ENCODE data around the gene TNK1.
A peak's percentile ranks its signal among the peaks of the same experiment; 100 is the strongest.

TNK1 gene

DNA sequence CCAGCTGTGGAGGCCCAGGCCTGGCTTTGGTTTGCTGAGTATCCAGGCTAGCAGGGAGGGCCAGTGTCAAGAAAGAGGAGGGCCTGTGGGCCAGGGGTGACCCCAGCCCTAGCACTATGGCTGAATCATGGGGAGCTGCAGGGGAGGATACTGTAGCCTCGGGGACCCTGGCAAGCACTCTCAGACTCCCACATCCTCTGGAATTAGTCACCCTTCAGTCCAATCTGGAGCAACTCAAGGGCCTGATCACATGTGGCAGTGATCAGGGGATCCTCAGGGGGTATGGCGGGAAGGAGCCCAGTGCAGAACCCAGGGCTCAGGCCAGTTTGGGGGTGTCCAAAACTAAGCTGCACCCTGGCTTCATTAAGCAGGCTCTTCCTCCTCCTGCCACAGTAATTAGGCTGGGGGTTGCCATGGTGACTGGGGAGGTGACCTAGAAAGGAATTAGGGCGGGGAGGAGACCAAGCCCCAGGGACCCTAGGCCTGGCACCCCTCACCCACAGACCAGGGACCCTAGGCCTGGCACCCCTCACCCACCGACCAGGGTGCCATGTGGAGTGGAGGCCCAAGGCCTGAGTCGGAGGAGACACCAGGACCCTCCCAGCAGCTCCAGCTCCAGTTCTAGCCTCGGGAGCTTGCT, 32.6 kb downstream of the TNK1 start:
- ATAC-seq = no peak

DNA sequence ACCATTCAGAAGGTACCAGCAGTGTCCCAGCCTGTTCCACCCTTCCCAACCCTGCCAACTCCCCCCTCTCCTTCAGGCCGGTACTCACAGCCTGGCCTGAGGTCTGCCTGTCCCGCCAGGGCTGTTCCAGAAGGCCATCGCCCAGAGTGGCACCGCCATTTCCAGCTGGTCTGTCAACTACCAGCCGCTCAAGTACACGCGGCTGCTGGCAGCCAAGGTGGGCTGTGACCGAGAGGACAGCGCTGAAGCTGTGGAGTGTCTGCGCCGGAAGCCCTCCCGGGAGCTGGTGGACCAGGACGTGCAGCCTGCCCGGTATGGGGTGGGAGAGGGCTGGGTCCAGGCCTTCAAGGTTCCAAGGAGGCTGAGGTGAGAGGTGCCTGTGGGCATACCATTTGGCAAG, 33.9 kb downstream of the TNK1 start:
- no peak for ATAC-seq

DNA sequence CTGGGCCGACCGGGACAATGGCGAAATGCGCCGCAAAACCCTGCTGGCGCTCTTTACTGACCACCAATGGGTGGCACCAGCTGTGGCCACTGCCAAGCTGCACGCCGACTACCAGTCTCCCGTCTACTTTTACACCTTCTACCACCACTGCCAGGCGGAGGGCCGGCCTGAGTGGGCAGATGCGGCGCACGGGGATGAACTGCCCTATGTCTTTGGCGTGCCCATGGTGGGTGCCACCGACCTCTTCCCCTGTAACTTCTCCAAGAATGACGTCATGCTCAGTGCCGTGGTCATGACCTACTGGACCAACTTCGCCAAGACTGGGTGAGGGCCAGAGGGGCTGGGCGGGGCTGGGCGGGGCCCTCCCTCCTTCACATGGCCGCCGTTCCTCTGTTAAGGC, 34.9 kb downstream of the TNK1 start:
- no peak for ATAC-seq

DNA sequence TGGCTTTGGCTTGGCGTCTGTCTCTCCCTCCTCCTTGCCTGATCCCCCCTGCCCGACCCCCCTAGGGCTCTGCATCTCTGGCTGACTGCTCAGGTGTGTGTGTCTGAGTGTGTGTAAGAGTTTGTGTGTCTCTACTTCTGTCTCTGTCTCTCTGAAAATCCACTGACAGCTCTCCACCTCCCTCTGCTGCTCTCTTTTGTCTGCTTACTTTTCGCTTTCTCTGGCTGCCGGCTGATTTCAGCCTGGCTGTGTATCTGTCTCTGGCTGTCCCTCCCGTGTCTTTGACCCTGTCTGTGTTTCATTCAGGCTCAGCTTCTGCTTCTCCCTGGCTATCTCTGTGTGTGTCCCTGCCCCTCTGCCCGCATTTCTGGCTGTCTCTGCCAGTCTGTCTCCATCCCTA, 35.4 kb downstream of the TNK1 start:
- ATAC-seq = no peak

DNA sequence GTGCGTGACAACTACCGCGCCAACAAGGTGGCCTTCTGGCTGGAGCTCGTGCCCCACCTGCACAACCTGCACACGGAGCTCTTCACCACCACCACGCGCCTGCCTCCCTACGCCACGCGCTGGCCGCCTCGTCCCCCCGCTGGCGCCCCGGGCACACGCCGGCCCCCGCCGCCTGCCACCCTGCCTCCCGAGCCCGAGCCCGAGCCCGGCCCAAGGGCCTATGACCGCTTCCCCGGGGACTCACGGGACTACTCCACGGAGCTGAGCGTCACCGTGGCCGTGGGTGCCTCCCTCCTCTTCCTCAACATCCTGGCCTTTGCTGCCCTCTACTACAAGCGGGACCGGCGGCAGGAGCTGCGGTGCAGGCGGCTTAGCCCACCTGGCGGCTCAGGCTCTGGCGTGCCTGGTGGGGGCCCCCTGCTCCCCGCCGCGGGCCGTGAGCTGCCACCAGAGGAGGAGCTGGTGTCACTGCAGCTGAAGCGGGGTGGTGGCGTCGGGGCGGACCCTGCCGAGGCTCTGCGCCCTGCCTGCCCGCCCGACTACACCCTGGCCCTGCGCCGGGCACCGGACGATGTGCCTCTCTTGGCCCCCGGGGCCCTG, 36.3 kb downstream of the TNK1 start:
- no peak for ATAC-seq

DNA sequence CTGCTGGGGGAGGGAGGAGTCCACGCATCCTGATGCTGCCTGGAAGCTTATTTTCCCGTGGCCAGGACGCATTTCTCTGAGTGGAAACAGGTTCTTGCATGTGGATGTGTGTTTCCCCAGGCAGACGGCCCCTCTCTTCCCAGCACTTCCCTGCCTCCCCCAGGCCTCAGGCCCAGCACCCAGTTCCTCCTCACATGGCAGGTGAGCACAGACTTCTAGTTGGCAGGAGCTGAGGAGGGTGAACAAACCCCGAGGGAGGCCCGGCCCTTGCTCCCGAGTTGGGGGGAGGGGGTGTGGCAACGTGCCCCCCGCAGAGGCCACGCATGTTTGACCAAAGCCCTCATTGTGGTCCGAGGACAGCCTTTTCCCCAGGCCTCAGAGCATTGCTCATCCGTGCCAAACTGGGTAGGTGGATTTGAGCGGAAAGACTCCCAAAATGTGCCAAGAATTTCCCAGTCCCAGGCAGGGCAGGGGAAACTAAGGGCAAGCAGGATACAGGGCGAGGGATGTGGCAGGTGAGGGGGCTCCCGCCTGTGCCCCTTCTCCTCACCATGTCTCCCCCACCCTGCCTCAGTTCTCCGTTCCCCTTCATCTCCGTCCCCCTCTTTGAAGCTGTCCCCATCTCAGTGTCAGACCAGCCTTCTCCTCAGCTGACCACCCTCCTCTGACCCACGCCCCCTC, 37.7 kb downstream of the TNK1 start:
- no peak for ATAC-seq

DNA sequence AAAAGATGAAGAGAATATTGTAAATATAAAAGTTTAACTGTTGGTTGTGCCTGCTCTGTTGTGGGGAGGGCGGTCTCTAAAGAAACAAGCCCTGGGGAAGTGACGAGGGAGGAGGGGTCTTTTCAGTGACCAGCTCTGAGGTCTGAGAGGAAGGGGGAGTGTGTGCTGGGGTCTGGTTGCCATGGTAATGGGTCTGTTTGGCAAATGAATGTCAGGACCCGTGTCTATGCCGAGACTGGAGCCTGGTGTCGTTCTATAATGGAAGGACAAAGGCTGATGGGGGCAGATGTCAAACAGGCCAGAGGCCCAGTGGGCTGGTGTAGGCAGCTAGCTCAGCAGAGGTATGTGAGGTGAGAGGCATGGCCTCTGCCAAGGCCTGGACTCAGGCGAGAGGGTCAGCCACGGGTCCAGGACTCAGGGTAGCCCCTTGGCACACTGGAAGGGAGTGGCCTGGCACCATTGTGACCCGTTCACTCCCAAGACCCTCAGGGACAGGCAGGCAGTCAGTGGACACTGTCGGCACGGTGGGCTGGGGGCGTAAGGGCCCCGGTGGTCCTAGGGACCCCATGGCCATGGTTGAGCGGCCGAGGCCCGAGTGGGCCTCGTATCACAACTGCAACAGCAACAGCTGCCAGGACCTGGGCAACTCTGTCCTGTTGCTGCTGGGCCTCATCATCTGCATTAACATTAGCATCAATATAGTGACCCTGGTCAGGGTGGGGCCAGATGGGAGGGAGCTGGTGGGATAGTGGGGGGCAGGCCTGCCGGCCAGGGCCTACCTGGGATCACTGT, 39.1 kb downstream of the TNK1 start, which contains the start of gene SPEM1:
SPEM1 (plus strand) TSS at position 506 of the 792 bp plus-strand sequence; CDS start at position 567, 61 bp downstream.
- ATAC-seq = no peak

DNA sequence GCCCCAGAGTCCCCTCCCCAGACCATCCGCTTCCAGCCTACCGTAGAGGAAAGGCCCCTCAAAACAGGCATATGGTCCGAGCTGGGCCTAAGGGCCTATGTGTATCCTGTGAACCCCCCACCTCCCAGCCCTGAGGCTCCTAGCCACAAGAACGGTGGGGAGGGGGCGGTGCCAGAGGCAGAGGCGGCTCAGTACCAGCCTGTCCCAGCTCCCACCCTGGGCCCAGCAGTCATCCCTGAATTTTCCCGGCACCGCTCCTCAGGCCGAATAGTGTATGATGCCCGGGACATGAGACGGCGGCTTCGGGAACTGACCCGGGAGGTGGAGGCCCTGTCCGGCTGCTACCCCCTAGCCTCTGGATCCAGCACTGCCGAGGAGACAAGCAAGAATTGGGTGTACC, 40.3 kb downstream of the TNK1 start:
- no peak for ATAC-seq

DNA sequence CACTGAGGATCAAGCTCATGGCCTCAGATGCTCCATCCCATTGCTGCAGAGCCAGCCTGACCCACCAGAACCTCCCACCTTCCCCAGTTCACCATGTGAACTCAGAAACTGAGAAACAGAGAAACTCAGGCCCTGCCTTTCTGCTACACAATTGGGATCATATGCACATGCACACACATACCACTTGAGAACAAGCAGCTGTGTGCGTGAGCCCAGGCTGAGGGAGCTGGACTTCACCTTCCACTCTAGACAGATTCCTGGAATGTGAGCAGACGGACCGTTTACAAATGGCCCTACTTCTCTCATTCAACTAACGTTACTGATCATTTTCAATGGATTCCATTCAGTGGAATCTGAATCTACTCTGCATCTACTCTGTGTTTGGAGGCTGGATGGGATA, 42.8 kb downstream of the TNK1 start:
- ATAC-seq = no peak

DNA sequence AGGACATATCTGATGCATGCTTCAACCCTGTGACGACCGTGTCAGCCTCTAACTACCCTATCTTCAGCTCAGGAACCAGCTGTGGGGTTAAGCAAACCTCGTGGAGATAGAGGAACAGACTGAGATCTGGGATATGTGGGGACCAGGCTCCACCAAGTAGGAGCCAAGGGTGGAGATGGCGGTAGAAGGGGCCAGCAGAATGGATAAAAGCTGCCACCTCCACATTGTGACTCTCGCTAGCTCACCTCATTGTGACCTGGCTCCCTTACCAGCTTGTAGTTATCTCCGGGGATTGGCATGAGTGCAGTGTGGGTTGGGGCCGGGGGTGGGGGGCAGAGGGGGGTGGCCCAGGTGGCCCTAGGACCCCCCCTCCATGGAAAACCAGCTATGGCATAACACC, 44.4 kb downstream of the TNK1 start, which contains the start of gene SPEM2:
SPEM2 (plus strand) TSS at position 301 of the 400 bp plus-strand sequence; CDS start at position 374, 73 bp downstream.
- no peak for ATAC-seq

DNA sequence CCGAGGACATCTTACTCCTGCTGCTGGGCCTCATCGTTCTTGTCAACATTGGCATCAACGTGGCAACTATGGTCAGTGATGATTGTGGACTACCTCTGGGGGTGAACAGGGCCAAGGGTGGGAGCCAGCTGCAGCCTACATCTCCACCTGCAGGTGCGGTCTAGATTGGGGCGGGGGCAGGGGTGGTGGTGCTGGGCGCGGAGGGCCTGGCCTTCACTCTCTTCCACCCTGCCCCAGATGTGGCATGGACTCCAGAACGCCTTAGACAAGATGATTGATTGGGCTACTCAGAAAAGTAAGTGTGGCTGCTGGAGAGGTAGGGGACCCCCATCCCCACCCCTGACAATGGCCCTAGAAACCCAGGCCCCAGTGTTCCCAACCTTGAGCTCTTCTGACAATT, 44.9 kb downstream of the TNK1 start:
- no peak for ATAC-seq

DNA sequence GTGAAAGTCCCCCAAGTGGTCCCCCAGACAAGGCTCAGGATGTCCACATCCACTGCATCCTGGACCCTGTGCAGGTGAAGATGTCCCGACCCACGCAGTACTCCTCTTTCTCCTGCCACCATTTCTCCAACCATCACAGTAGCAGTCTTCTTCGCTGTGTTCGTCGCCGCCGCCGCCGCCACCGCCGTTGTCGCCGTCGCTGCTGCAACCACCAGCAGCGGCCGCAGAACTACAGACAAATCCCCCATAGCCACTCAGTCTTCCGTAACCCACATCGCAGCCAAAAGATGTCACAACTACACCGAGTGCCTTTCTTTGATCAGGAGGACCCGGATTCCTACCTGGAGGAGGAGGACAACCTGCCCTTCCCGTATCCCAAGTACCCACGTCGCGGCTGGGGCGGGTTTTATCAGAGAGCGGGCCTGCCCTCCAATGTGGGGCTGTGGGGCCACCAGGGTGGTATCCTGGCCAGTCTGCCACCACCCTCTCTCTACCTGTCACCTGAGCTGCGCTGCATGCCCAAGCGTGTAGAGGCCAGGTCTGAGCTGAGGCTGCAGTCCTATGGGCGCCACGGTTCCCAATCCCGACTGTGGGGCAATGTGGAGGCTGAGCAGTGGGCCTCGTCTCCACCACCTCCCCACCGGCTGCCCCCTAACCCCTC, 45.4 kb downstream of the TNK1 start:
- no peak for ATAC-seq

DNA sequence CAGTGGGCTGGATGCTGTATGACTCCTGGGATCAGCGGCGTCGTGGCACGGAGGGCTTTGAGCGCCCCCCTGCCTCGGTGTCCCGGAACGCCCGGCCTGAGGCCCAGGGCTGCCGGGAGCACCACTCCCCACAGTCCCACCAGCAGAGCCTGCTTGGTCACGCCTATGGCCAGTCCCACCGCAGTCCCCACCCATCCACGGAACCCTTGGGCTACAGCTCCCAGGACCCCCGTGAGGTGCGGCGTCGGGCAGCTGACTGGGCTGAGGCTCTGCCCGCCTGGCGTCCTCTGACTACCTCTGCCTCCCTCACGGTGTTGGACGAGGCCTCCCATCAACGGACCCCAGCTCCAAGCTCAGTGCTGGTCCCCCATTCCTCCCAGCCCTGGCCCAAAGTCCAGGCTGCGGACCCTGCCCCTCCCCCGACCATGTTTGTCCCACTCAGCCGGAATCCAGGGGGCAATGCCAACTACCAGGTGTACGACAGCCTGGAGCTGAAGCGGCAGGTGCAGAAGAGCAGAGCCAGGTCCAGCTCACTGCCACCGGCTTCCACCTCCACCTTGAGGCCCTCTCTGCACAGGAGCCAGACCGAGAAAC, 46.1 kb downstream of the TNK1 start:
- no peak for ATAC-seq

DNA sequence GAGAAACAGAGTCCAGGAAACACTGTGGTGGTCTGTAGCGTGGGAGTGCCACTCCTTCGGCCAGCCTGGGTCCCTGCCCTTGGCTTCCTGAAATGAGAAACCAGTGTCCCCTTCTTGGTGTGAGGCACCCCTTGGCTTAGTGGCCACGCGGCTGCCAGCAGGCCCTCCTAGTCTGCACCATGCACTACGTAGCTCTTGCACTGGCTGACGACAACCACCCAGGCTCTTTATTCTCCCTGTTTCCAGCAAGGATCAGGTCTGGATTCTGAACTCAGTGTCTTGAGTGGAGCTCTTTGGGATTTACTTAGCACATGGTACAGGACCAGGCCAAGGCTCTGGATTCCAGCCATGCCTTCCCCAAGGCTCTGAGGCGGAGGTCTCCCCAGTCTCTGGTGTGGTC, 46.7 kb downstream of the TNK1 start:
- no peak for ATAC-seq

DNA sequence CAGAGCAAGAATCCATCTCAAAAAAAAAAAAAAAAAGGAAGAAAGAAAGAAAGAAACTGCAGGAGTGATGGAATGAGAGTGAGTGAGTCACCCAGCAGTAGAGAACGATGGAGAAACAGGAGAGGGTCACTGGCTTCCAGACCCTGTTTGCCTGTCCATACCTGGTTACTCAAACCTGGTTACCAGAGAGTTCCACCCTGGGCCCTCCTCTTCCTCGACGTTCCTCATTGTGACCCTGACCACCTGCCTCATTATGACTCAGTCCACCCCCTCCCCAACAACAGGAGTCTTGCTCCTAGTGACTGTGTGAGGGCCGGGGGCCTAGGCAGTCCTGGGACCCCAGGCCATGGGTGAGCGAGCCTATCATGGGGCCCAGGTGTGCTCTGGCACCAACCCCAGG, 47.7 kb downstream of the TNK1 start, which contains the start of gene SPEM3:
SPEM3 (plus strand) TSS at position 301 of the 400 bp plus-strand sequence; CDS start at position 347, 46 bp downstream.
- ATAC-seq = no peak

DNA sequence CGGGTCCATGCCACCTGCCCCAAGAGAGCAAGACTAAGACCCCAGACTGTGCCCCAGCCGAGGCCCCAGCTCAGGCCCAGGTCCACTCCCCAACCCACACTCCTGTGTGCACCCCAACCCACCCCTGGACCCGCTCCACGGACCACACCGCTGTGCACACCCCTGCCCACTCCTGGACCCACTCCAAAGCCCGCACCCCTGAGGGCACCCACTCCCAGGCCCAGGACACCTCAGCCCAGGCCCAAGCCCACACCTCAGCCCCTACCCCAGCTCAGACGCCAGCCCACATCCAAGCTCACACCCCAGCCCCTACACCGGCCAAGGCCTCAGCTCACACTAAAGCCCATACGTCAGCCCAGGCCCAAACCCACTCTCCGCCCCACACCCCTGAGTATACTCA, 48.8 kb downstream of the TNK1 start:
- no peak for ATAC-seq

DNA sequence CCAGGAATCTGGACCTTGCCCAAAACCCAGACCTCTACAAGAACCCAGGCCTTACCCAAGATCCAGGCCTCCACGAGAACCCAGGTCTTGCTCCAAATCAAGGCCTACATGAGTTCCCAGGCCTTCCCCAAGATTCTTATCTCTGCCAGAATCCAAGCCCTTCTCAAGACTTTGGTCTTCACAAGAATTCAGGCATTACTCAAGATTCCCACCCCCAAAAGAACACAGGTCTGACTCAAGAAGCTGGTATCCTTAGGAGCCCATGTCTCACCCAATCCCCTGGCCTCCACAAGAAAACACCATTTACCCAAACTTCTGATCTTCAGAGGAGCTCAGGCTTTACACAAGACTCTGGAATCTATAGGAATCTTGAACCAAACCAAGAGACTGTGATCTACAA, 50.3 kb downstream of the TNK1 start:
- ATAC-seq = no peak

DNA sequence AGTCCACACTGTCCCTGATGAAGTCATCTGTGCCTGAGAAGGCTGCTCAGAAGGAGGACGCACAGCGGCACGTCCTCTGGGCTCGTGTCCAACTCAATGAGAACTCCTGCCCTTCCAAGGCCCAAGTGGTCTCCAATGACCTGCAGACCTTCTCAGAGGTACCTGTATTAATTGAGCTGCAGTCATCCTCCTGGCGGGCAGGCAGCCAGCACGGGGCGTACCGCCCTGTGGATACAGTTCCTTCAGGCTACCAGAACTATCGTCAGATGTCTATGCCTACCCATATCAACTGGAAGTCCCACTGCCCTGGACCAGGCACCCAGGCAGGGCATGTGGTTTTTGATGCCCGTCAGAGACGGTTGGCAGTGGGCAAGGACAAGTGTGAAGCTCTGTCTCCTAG, 51.4 kb downstream of the TNK1 start:
- ATAC-seq = no peak

DNA sequence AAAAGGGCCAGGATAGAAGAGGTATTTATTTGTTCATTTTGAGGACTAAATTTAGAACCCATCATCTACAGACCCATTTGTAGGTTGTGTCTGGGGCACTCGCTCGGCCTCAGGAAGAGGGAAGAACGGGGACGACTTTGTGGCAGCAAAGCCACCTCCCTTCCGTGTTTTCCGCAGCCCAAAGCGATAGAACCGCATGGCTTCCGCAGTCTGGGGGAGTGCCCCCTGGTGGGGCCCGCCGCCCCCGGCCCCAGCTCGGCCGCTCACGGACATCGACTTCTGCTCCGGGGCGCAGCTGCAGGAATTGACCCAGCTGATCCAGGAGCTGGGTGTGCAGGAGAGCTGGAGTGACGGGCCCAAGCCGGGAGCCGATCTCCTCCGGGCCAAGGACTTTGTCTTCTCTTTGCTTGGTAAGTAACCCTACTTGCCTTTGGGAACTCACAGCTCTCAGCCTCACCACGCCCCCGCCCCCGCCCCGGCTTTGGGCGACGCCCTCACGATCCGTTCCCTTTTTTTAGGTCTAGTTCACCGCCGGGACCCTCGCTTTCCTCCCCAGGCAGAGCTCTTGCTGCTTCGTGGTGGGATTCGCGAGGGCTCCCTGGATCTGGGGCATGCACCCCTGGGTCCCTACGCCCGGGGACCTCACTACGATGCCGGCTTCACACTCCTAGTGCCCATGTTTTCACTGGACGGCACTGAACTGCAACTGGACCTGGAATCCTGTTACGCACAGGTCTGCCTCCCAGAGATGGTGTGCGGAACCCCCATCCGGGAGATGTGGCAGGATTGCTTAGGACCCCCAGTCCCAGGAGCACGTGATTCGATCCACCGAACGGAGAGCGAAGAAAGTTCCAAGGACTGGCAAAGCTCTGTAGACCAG, 55.0 kb downstream of the TNK1 start:
- ATAC-seq = peak; percentile 6 to 7

DNA sequence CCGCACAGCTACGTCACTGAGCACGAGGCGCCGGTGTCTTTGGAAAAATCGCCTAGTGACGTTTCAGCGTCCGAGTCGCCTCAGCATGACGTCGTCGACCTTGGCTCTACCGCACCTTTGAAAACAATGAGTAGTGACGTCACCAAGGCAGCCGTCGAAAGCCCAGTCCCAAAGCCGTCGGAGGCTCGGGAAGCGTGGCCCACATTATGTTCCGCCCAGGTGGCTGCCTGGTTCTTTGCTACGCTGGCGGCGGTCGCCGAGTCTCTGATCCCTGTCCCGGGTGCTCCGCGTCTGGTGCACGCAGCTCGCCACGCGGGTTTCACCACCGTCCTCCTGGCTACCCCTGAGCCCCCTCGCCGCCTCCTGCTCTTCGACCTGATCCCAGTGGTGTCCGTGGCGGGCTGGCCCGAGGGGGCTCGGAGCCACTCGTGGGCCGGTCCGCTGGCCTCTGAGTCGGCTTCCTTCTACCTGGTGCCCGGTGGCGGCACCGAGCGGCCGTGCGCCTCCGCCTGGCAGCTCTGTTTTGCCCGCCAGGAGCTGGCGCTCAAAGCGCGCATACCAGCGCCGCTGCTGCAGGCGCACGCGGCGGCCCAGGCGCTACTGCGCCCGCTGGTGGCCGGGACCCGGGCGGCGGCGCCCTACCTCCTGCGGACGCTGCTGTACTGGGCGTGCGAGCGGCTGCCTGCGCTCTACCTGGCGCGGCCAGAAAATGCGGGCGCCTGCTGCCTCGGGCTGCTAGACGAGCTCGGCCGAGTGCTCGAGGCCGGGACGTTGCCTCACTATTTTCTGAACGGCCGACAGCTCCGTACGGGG, 55.9 kb downstream of the TNK1 start:
- ATAC-seq = peak; percentile 72 to 75

Measured in activated CD4-positive, CD25-positive, alpha-beta regulatory T cell treated with anti-CD3 and anti-CD28 coated beads, Interleukin-2, amount 50 U/mL, for 24 hours (primary cell).